PC-3 (cell line): Measurements from ENCODE around the gene PET117. TPM values are rescaled to one million over a fixed set of nuclear protein-coding genes. Genes with fewer than 3 reads are reported as not detected.
A peak's percentile ranks its signal among the peaks of the same experiment; 100 is the strongest.

Experiments used
- ATAC-seq: fragments of 200-7000 bp; cut with Tn5 transposase; 2 replicates; pipeline ENCODE4 v1.9.1; 2020; ENCODE audit warnings: mild to moderate bottlenecking, moderate library complexity
- BruUV-seq: library from RNA; stranded (reverse); fragments of 400-500 nt; replicated peaks from 2 replicates; lab custom pipeline; 2021; lab: Mats Ljungman, UMichigan
- CTCF ChIA-PET: fragments of 300-600 bp; sonication (Branson Sonifier 250); formaldehyde crosslinking; loops from one replicate; lab custom pipeline; 2022; ENCODE audit warnings: antibody characterized with exemption; lab: Charles Lee
- POLR2A ChIA-PET: fragments of 300-600 bp; sonication (Branson Sonifier 250); formaldehyde crosslinking; loops from one replicate; lab custom pipeline; 2022; ENCODE audit warnings: antibody characterized with exemption; ENCODE audit not compliant: unreplicated experiment; lab: Charles Lee
- DNase-seq: peaks from one replicate; pipeline ENCODE4 v3.0.0-alpha.2; 2015
- H2AFZ ChIP-seq: fragments of 300-600 bp; sonication (generic); 2 replicates; pipeline ENCODE4 v1.6.0; 2016; ENCODE audit warnings: antibody characterized with exemption, low read length
- H3F3A ChIP-seq: fragments of 300-600 bp; sonication (generic); one replicate; pipeline ENCODE4 v1.6.0; 2017; ENCODE audit warnings: antibody characterized with exemption, low read length, control low read depth, mild to moderate bottlenecking; ENCODE audit not compliant: unreplicated experiment
- H3K27ac ChIP-seq: fragments of 300-600 bp; sonication (generic); 2 replicates; pipeline ENCODE4 v1.5.1; 2016; ENCODE audit warnings: mild to moderate bottlenecking, low read length
- H3K27me3 ChIP-seq: fragments of 300-600 bp; sonication (generic); 2 replicates; pipeline ENCODE4 v1.6.1; 2016; ENCODE audit warnings: low read length, mixed read lengths
- H3K36me3 ChIP-seq: fragments of 300-600 bp; sonication (generic); 2 replicates; pipeline ENCODE4 v1.6.1; 2016; ENCODE audit warnings: low read depth, mixed run types, low read length, mixed read lengths
- H3K4me1 ChIP-seq: fragments of 300-600 bp; sonication (generic); 2 replicates; pipeline ENCODE4 v1.5.1; 2016; ENCODE audit warnings: low read length; ENCODE audit not compliant: insufficient read depth
- H3K4me2 ChIP-seq: fragments of 300-600 bp; sonication (generic); 2 replicates; pipeline ENCODE4 v1.6.0; 2016; ENCODE audit warnings: low read length
- H3K4me3 ChIP-seq: fragments of 300-600 bp; sonication (generic); 2 replicates; pipeline ENCODE4 v1.5.1; 2016; ENCODE audit warnings: mild to moderate bottlenecking, low read length, mixed read lengths
- H3K79me2 ChIP-seq: fragments of 300-600 bp; sonication (generic); 2 replicates; pipeline ENCODE4 v1.6.1; 2017; ENCODE audit warnings: low read length, mixed read lengths
- H3K9ac ChIP-seq: fragments of 300-600 bp; sonication (generic); 2 replicates; pipeline ENCODE4 v1.6.0; 2016; ENCODE audit warnings: mild to moderate bottlenecking, low read length
- H3K9me2 ChIP-seq: fragments of 300-600 bp; sonication (generic); replicated peaks from 2 replicates; pipeline ENCODE4 v1.6.1; 2016; ENCODE audit warnings: mixed run types, low read length, mixed read lengths
- H3K9me3 ChIP-seq: fragments of 300-600 bp; sonication (generic); 2 replicates; pipeline ENCODE4 v1.6.1; 2016; ENCODE audit warnings: low read length, mixed read lengths
- H4K20me1 ChIP-seq: fragments of 300-600 bp; sonication (generic); 2 replicates; pipeline ENCODE4 v1.6.1; 2016; ENCODE audit warnings: low read length, mixed read lengths
- CTCF ChIP-seq: fragments of 300-600 bp; sonication (generic); conservative IDR thresholded peaks from 2 replicates; pipeline ENCODE4 v1.5.1; 2017; ENCODE audit warnings: antibody characterized with exemption, low read depth, mild to moderate bottlenecking, low read length
- EZH2 ChIP-seq: fragments of 300-600 bp; sonication (generic); IDR thresholded peaks from one replicate; pipeline ENCODE4 v1.6.1; 2017; ENCODE audit warnings: antibody characterized with exemption, mild to moderate bottlenecking, low read length; ENCODE audit not compliant: unreplicated experiment
- EZH2phosphoT487 ChIP-seq: fragments of 300-600 bp; sonication (generic); IDR thresholded peaks from 2 replicates; pipeline ENCODE4 v1.6.1; 2018; ENCODE audit warnings: mild to moderate bottlenecking, antibody characterized with exemption, low read length, borderline replicate concordance
- intact Hi-C: fragments of 100-400 bp; cut with micrococcal nuclease; formaldehyde crosslinking; loops from 2 replicates; pipeline ENCODE4 v1.9.0; 2023
- total RNA-seq: library from RNA; depleted of rRNA; stranded (reverse); fragments of >200 nt; gene quantifications from 2 replicates; pipeline ENCODE4 v1.2.3, GENCODE V29; 2014

PET117 gene
- total RNA-seq, 1 experiment from 2014 or later = 21.2 TPM

- Histone ChIP-seq H2AFZ (no peak overlapping the region), H3K4me2 (no peak overlapping the region), H3K4me1 (peaks cover 20% of the 10 kb centered on the region), H3K9me3 (no peaks in the 10 kb centered on the region), H3K27me3 (no peaks in the 10 kb centered on the region), H3K9ac (no peak overlapping the region), H4K20me1 (no peaks in the 10 kb centered on the region), H3K27ac (no peak overlapping the region), H3F3A (no peaks in the 10 kb centered on the region), H3K9me2 (no peaks in the 10 kb centered on the region), H3K79me2 (no peaks in the 10 kb centered on the region), H3K4me3 (no peak overlapping the region), H3K36me3 (no peaks in the 10 kb centered on the region)
- ChIA-PET POLR2A (no interaction called here), CTCF (no interaction called here)
- BruUV-seq = no TSS peak
- TF ChIP-seq CTCF (no peak), EZH2phosphoT487 (no peak), EZH2 (no peak)
- no peak for ATAC-seq
- no peak for DNase-seq
- intact Hi-C loops = no loop called here
Observed at GRCh38 chr20:18132663-18133062, 5.0 kb upstream of the PET117 start.

- H3K27ac ChIP-seq = peak overlapping the region; percentile 35
- H3K36me3 ChIP-seq = no peaks in the 10 kb centered on the region
- DNase-seq (peak; percentile 77), ATAC-seq (peak; percentile 23)
- H3K4me2 ChIP-seq = peak overlapping the region; percentile 11
- ChIA-PET CTCF (no interaction called here), POLR2A (interaction anchor here (0.6 kb wide), 1 partner anchor 20 kb away, joined by 4 read pairs; no protein-coding TSS in a partner anchor)
- no peak overlapping the region for H3K4me3 ChIP-seq
- no peak overlapping the region for H3K9ac ChIP-seq
- no TSS peak for BruUV-seq
- intact Hi-C loops = no loop called here
- peaks cover 24% of the 10 kb centered on the region for H3K4me1 ChIP-seq
- H3K9me2 ChIP-seq = no peaks in the 10 kb centered on the region
- 0 out of 2 replicates have a peak, but pooled peaks cover 2% of the 10 kb centered on the region for H4K20me1 ChIP-seq
- peak overlapping the region; percentile 66 for H2AFZ ChIP-seq
- H3K9me3 ChIP-seq = no peaks in the 10 kb centered on the region
- TF ChIP-seq EZH2phosphoT487 (no peak), CTCF (no peak), EZH2 (no peak)
- H3K79me2 ChIP-seq = peaks cover 12% of the 10 kb centered on the region
- no peaks in the 10 kb centered on the region for H3F3A ChIP-seq
- no peaks in the 10 kb centered on the region for H3K27me3 ChIP-seq
Observed at GRCh38 chr20:18133962-18134361, 3.7 kb upstream of the PET117 start.

GRCh38 chr20:18138266-18138582 is 561 bp downstream of the PET117 start:
- intact Hi-C loops = loop anchor here (2.0 kb wide), 2 partner anchors 115 to 151 kb away; partner anchors contain the start of gene ZNF133
- no TSS peak for BruUV-seq
- H3K9ac ChIP-seq = peak overlapping the region; percentile 97
- POLR2A ChIA-PET = interaction anchor here (0.6 kb wide), 1 partner anchor 192 kb away, joined by 3 read pairs; no protein-coding TSS in a partner anchor
- peak overlapping the region; percentile 69 for H3K27ac ChIP-seq
- peaks cover 33% of the 10 kb centered on the region for H3K4me1 ChIP-seq
- H3K36me3 ChIP-seq = 0 out of 2 replicates have a peak, but pooled peaks cover 11% of the 10 kb centered on the region
- H3K9me3 ChIP-seq = no peaks in the 10 kb centered on the region
- TF ChIP-seq EZH2phosphoT487 (no peak), CTCF (no peak), EZH2 (no peak)
- CTCF ChIA-PET = no interaction called here
- H3K27me3 ChIP-seq = no peaks in the 10 kb centered on the region
- H4K20me1 ChIP-seq = 0 out of 2 replicates have a peak, but pooled peaks cover 6% of the 10 kb centered on the region
- DNase-seq (no peak), ATAC-seq (peak; percentile 36; the same call in 1 of the 2 replicates)
- H3K9me2 ChIP-seq = no peaks in the 10 kb centered on the region
- H3F3A ChIP-seq = no peaks in the 10 kb centered on the region
- peak overlapping the region; percentile 92 for H3K4me3 ChIP-seq
- H2AFZ ChIP-seq = peak overlapping the region; percentile 100
- H3K79me2 ChIP-seq = peaks cover 43% of the 10 kb centered on the region
- peak overlapping the region; percentile 98 for H3K4me2 ChIP-seq
